Stomach (tissue), 9 donors: ENCODE results near the gene SUMO1. TPM values are rescaled to one million over a fixed set of nuclear protein-coding genes. Genes with fewer than 3 reads are reported as not detected.
A peak's percentile ranks its signal among the peaks of the same experiment; 100 is the strongest.

Source experiments
- DNase-seq, 2 donors: peaks; one replicate each; pipeline versions ENCODE4 v3.0.0 to v3.0.0-alpha.2; 2013 to 2019
- H3K27ac ChIP-seq, 5 donors: fragments of 200-600 bp in 4 of 5; sonication (generic) in 4 of 5; one replicate each; pipeline ENCODE4 v1.5.1; 2013 to 2019; ENCODE audit warnings: mild to moderate bottlenecking in 1 of 5, moderate library complexity in 1 of 5
- H3K27me3 ChIP-seq, 3 donors: fragments of 200-600 bp; sonication (generic); one replicate each; pipeline ENCODE4 v1.5.1; 2017 to 2019; ENCODE audit warnings: mixed run types in 1 of 3
- H3K36me3 ChIP-seq, 4 donors: fragments of 200-600 bp; sonication (generic); 1 replicate in 3 of 4; 2 replicates in 1 of 4; pipeline ENCODE4 v1.5.1; 2016 to 2019
- H3K4me1 ChIP-seq, 4 donors: fragments of 200-600 bp; sonication (generic); one replicate each; pipeline ENCODE4 v1.5.1; 2016 to 2019
- H3K4me3 ChIP-seq, 4 donors: fragments of 200-600 bp; sonication (generic) in 3 of 4; one replicate each; pipeline ENCODE4 v1.5.1; 2016 to 2019; ENCODE audit warnings: mild to moderate bottlenecking in 1 of 4
- H3K9me3 ChIP-seq, 4 donors: fragments of 200-600 bp; sonication (generic); one replicate each; pipeline ENCODE4 v1.5.1; 2016 to 2019
- CTCF ChIP-seq, 7 experiments: fragments of 450-650 bp in 4 of 7; fragments of 200-600 bp in 3 of 7; sonication (generic) in 3 of 7; IDR thresholded peaks; one replicate each; pipeline ENCODE4 v1.5.1; 2016 to 2019; ENCODE audit warnings: antibody characterized with exemption in 7 of 7, control low read depth in 2 of 7, mild to moderate bottlenecking in 1 of 7
- EP300 ChIP-seq: sonication (generic); formaldehyde crosslinking; IDR thresholded peaks from one replicate; pipeline ENCODE4 v1.6.1; 2017; ENCODE audit warnings: antibody characterized with exemption
- POLR2A ChIP-seq, 4 donors: fragments of 450-650 bp; IDR thresholded peaks; one replicate each; pipeline ENCODE4 v1.6.1; 2016; ENCODE audit warnings: antibody characterized with exemption in 4 of 4, control low read depth in 2 of 4, mild to moderate bottlenecking in 1 of 4, moderate library complexity in 1 of 4
- POLR2AphosphoS5 ChIP-seq, 3 donors: sonication (generic); formaldehyde crosslinking; IDR thresholded peaks; one replicate each; pipeline ENCODE4 v1.6.1; 2016; ENCODE audit warnings: antibody characterized with exemption in 3 of 3
- WGBS, 5 donors: extraction: QIAGEN DNeasy Blood & Tissue Kit in 3 of 5; methylation state at CpG; one replicate each; pipeline versions ENCODE4 v1.1.5 to v1.1.7; 2013 to 2018; 5-methylcytosine and 5-hydroxymethylcytosine counted together
- intact Hi-C: fragments of 100-400 bp; cut with DNase I; formaldehyde crosslinking; loops from one replicate; pipeline ENCODE4 v1.15.1; 2023; ENCODE audit warnings: low total_unique reads
- polyA plus RNA-seq, 3 donors: library from polyadenylated mRNA; stranded (reverse); fragments of 200-250 nt; gene quantifications; one replicate each; pipeline ENCODE4 v1.2.3, GENCODE V29; 2013
- total RNA-seq, 5 donors: library from RNA; depleted of rRNA; stranded (reverse); fragments of >200 nt; gene quantifications; one replicate each; pipeline versions ENCODE4 v1.1.0 to v1.2.3, GENCODE V29; 2014 to 2016
- donor health status: healthy with polysubstance abuse.
- donor health status: Bipolar disorder and iron deficiency.
- donor health status: healthy.

The SUMO1 gene
- total and polyA plus RNA-seq, 8 donors: 17.8 to 118 (median 64.3) TPM

GRCh38 chr2:202186641-202187202 is 51.7 kb downstream of the SUMO1 start:
- Histone ChIP-seq H3K27me3 (no peaks in the 10 kb centered on the region), H3K36me3 (no peaks in the 10 kb centered on the region), H3K4me1 (no peaks in the 10 kb centered on the region), H3K4me3 (no peak overlapping the region), H3K27ac (no peak overlapping the region), H3K9me3 (no peaks in the 10 kb centered on the region)
- intact Hi-C loops: no loop called here
- TF ChIP-seq CTCF (IDR thresholded peaks at IDR 0.05) (no peak), EP300 (no peak), POLR2A (IDR thresholded peaks at IDR 0.05) (no peak), POLR2AphosphoS5 (IDR thresholded peaks at IDR 0.05) (no peak)
- WGBS, 5 donors: 74 to 85% (median 77%) methylated on average over 4 of the region's 4 CpGs
- no peak for DNase-seq

GRCh38 chr2:202185156-202185555 is 53.2 kb downstream of the SUMO1 start:
- no peak for DNase-seq
- Histone ChIP-seq H3K4me3 (no peak overlapping the region), H3K9me3 (no peaks in the 10 kb centered on the region), H3K27ac (no peak overlapping the region), H3K36me3 (no peaks in the 10 kb centered on the region), H3K4me1 (no peaks in the 10 kb centered on the region), H3K27me3 (no peaks in the 10 kb centered on the region)
- intact Hi-C loops: no loop called here
- TF ChIP-seq CTCF (IDR thresholded peaks at IDR 0.05) (no peak), EP300 (no peak), POLR2AphosphoS5 (IDR thresholded peaks at IDR 0.05) (no peak), POLR2A (IDR thresholded peaks at IDR 0.05) (no peak)
- WGBS, 5 donors: 80 to 86% (median 86%) methylated on average over 6 of the region's 6 CpGs

GRCh38 chr2:202184557-202184956 is 53.8 kb downstream of the SUMO1 start:
- Histone ChIP-seq H3K4me3 (no peak overlapping the region), H3K36me3 (no peaks in the 10 kb centered on the region), H3K27me3 (no peaks in the 10 kb centered on the region), H3K27ac (no peak overlapping the region), H3K9me3 (no peaks in the 10 kb centered on the region), H3K4me1 (no peaks in the 10 kb centered on the region)
- no peak for DNase-seq
- TF ChIP-seq POLR2AphosphoS5 (IDR thresholded peaks at IDR 0.05) (no peak), EP300 (no peak), CTCF (IDR thresholded peaks at IDR 0.05) (no peak), POLR2A (IDR thresholded peaks at IDR 0.05) (no peak)
- intact Hi-C loops: loop anchor here (5.0 kb wide), 1 partner anchor 322 kb away; no protein-coding TSS in a partner anchor
- 77 to 90% (median 82%) methylated on average over 2 of the region's 2 CpGs for WGBS, 5 donors

GRCh38 chr2:202178346-202178958 is 59.9 kb downstream of the SUMO1 start:
- Histone ChIP-seq H3K4me1 (no peaks in the 10 kb centered on the region), H3K36me3 (no peaks in the 10 kb centered on the region), H3K9me3 (no peaks in the 10 kb centered on the region), H3K4me3 (no peak overlapping the region), H3K27ac (no peak overlapping the region), H3K27me3 (no peaks in the 10 kb centered on the region)
- TF ChIP-seq POLR2AphosphoS5 (IDR thresholded peaks at IDR 0.05): peak in 1 of 3 donors; percentile 23
- no peak for TF ChIP-seq POLR2A (IDR thresholded peaks at IDR 0.05)
- peak in 5 of 7 experiments; percentile 66 to 85 (median 81) for TF ChIP-seq CTCF (IDR thresholded peaks at IDR 0.05)
- intact Hi-C loops: loop anchor here (5.0 kb wide), 1 partner anchor 141 kb away; no protein-coding TSS in a partner anchor
- peak; percentile 55 to 85 for DNase-seq
- WGBS, 5 donors: 38 to 50% (median 41%) methylated on average over 7 of the region's 7 CpGs
